ENCODE data around the gene RPL12. TPM values are rescaled to one million over a fixed set of nuclear protein-coding genes. Genes with fewer than 3 reads are reported as not detected.

RPL12 gene
- total and polyA plus RNA-seq, 2 of the 13 experiments (the other 11 are each of a cell fraction or from before 2014, with no cell fraction given) = 1,551 to 2,590 TPM

- TF ChIP-seq ZHX2 (IDR thresholded peaks at IDR 0.05; ENCODE audit: low read depth) (peak; percentile 98), ZHX2 (CRISPR knock-in tag; IDR thresholded peaks at IDR 0.05; ENCODE audit: borderline replicate concordance) (0 out of 2 replicates have a peak, but pooled peaks have one; percentile 56), TAF1 (CRISPR knock-in tag; IDR thresholded peaks at IDR 0.05) (peak; percentile 98), KLF9 (CRISPR knock-in tag; IDR thresholded peaks at IDR 0.05; ENCODE audit: low read depth) (no peak), ZNF83 (CRISPR knock-in tag; IDR thresholded peaks at IDR 0.05; ENCODE audit: borderline replicate concordance) (no peak), SP2 (CRISPR knock-in tag; IDR thresholded peaks at IDR 0.05) (peak; percentile 54), HMG20A (CRISPR knock-in tag; IDR thresholded peaks at IDR 0.05; ENCODE audit: borderline replicate concordance) (no peak), ESRRA (CRISPR knock-in tag; IDR thresholded peaks at IDR 0.05; ENCODE audit: low read depth) (no peak; the same call in 1 of the 2 replicates), TERF1 (CRISPR knock-in tag; IDR thresholded peaks at IDR 0.05) (no peak), ZNF20 (CRISPR knock-in tag; IDR thresholded peaks at IDR 0.05) (no peak), ZNF275 (CRISPR knock-in tag; IDR thresholded peaks at IDR 0.05; ENCODE audit: borderline replicate concordance) (peak; percentile 93), SAFB2 (CRISPR knock-in tag; IDR thresholded peaks at IDR 0.05; ENCODE audit: borderline replicate concordance, low read depth) (no peak; the same call in 1 of the 2 replicates), SNRNP70 (IDR thresholded peaks at IDR 0.05; ENCODE audit: low read depth, low read length) (no peak), ZBTB20 (CRISPR knock-in tag; IDR thresholded peaks at IDR 0.05; ENCODE audit: borderline replicate concordance, low read depth) (no peak; the same call in 1 of the 2 replicates), GABPA (IDR thresholded peaks at IDR 0.05; ENCODE audit: low read depth, low read length) (peak; percentile 73), GABPA (CRISPR knock-in tag; IDR thresholded peaks at IDR 0.05; ENCODE audit: low read depth) (peak; percentile 93), ONECUT2 (CRISPR knock-in tag; IDR thresholded peaks at IDR 0.05) (no peak), ZNF670 (CRISPR knock-in tag; IDR thresholded peaks at IDR 0.05; ENCODE audit: borderline replicate concordance) (peak; percentile 81; the same call in 1 of the 2 replicates), ZNF891 (CRISPR knock-in tag; IDR thresholded peaks at IDR 0.05) (0 out of 2 replicates have a peak, but pooled peaks have one; percentile 52), ZZZ3 (CRISPR knock-in tag; IDR thresholded peaks at IDR 0.05; ENCODE audit: borderline replicate concordance) (peak; percentile 99), PREB (CRISPR knock-in tag; IDR thresholded peaks at IDR 0.05) (no peak)
These were observed at the start of gene RPL12, which contains the start of gene LRSAM1 (continued) for GRCh38 chr9:127450830-127451607.

All from HepG2 (cell line).